GM18520 (cell line): ENCODE results near the gene AMPH.
"Not testable (repeated sequence)": the region's sequence is repeated elsewhere in the genome, so short reads cannot be mapped to it uniquely, and the experiment has no call there.

ENCODE experiments used
- ATAC-seq: cut with Tn5 transposase; IDR thresholded peaks from one replicate; pipeline ENCODE4 v1.9.1; 2021; ENCODE audit not compliant: unreplicated experiment

The AMPH gene

DNA sequence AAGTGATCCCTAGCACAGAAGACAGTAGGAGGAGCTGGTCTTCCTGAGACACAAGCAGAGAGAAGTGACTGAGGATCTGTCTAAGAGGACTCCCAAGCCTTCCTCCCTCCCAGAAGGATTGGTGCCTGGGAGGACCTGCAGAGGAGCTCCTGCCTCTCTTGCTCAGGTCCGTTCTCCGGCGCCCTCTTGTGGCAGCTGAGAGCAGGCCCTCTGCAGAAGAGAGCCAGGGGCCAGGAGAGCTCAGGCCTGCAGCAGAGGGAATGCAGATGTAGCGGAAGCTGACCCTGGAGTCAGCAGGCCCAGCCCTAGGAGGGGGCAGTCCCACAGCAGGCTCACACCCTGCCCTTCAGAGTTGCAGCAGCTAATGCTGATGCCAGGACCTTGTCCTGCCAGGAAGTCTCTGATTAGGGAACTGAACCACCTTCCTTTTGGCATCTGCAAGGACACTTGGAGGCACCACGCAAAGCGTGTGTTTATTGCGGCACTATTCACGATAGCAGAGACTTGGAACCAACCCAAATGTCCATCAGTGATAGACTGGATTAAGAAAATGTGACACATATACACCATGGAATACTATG is 276.8 kb downstream of the AMPH start:
- ATAC-seq, result not testable (repeated sequence)

DNA sequence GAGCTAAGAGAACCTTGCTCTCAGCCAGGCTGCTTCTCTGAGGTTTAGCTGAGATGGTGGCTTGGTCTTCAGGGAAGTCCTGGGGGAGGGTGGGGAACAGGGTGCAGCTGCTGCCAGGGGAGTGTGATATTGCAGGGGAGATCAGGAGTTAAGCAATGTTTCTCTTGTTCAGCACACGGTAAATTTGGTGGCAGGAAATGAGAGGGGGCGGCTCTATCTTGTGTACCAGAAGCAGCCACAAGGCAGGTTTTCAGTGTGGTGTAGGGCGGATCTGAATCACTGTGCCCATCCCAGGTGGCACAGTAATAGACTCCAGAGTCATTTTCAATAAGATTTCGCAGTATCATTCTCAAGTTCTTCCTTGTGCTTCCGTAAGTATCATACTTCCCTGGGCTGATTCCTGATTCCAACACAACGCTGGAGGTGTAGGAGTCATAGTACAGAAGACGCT is 277.7 kb downstream of the AMPH start:
- ATAC-seq, result not testable (repeated sequence)

DNA sequence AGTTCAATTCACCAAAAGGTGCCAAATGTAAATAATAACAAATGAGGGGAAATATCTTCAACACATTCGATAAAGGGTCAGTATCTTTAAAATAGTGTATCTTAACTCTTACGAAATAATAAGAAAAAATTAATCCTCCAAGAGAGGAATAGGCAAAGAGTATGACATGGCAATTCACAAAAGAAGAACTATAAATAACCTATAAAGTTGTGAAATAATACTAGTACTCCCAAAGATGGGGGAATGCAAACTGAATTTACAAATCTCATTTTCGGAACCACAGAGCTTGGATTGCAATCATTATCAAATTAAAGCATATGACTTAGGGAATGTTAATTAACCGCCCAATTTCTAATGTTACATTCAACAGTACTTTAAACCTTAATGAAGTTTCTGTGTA is 279.6 kb downstream of the AMPH start:
- ATAC-seq, result no peak

DNA sequence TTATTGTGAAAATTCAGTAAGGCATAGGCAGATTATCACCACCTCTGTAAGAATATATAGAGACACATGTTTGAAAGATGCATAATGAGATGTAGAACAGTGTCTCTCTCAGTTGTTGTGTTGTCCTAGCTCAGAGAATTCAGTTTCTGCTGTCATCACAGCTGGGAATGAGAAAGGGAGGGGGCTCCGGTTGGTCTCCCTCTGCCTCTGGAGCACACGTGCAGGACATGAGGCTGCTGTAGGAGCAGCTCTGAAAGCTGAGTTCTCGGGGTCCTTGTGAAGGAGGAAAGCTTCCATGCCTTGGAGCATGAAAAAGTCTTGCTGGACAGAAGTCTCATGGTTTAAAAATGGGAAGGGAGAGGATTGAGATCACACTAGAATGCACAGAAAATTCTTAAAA is 280.4 kb downstream of the AMPH start:
- not testable (repeated sequence) for ATAC-seq

DNA sequence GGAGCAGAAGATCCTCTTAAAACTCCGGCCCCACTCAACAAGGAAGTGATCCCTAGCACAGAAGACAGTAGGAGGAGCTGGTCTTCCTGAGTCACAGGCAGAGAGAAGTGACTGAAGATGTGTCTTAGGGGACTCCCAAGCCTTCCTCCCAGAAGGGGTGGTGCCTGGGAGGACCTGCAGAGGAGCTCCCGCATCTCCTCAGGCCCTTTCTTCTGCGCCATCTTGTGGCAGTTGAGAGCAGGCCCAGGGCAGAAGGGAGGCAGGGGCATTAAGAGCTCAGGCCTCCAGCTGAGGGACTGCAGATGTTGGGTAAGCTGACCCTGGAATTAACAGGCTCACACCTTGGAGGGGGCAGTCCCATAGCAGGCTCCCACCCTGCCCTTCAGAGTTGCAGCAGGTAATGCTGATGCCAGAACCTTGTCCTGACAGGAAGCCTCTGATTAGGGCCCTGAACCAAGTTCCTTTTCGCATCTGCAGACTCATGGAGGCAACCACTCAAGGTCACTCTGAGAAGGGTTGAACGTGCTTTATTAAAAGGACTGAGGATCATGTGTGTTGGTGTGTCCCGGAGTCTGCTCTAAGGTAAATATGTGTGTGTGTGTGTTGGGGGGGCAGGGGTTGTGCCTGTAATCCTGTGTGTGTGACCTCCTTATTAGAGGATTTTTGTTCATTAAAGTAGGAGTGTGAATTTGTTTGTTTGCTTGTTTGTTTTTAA is 281.1 kb downstream of the AMPH start:
- ATAC-seq, result peak; percentile 71

DNA sequence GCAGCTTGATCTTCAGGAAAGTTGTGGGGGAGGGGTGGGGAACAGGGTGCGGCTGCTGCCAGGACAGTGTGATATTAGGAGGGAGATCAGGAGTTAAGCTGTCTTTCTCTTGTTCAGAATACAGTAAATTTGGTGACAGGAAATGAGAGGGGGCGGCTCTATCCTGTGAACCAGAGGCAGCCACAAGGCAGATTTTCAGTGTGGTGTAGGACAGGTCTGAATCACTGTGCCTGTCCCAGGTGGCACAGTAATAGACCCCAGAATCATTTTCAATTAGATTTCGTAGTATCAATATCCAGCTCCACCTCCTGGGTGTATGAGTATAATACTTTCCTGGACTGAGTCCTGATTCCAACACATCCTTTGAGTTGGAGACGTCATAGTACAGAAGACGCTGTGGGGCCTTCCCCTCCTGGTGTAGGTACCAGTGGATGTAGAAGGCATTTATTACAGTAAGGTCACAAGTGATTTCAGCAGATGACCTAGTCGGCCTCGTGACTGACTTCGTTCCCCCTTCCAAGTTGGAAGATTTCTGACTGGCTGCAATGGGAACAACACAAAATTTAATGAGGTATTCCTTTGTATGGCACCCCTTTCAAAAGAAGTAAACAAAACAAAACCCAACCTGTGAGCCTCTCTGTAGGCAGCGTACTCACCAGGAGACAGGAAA is 281.9 kb downstream of the AMPH start:
- ATAC-seq, result not testable (repeated sequence)

DNA sequence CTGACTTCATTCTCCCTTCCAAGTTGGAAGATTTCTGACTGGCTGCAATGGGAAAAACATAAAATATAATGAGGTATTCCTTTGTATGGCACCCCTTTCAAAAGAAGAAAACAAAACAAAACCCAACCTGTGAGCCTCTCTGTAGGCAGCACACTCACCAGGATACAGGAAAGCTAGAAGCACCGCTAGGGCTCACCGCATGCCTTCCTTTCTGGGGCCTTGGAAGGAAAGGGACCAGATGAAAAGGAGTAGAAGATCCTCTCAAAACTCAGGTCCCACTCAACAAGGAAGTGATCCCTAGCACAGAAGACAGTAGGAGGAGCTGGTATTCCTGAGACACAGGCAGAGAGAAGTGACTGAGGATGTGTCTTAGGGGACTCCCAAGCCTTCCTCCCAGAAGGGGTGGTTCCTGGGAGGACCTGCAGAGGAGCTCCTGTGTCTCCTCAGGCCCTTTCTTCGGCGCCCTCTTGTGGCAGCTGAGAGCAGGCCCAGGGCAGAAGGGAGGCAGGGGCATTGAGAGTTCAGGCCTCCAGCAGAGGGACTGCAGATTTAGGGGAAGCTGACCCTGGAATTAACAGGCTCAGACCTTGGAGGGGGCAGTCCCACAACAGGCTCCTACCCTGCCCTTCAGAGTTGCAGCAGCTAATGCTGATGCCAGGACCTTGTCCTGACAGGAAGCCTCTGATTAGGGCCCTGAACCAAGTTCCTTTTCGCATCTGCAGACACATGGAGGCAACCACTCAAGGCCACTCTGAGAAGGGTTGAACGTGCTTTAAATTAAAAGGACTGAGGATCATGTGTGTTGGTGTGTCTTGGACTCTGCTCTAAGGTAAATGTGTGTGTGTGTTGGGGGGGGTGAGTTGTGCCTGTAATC is 285.6 kb downstream of the AMPH start:
- peak; percentile 41 for ATAC-seq

DNA sequence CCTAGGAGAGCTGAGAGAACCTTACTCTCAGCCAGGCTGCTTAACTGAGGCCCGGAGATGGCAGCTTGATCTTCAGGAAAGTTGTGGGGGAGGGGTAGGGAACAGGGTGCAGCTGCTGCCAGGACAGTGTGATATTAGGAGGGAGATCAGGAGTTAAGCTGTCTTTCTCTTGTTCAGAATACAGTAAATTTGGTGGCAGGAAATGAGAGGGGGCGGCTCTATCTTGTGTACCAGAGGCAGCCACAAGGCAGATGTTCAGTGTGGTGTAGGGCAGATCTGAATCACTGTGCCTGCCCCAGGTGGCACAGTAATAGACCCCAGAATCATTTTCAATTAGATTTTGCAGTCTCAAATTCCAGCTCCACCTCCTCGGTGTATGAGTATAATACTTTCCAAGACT is 286.4 kb downstream of the AMPH start:
- ATAC-seq, result peak; percentile 32

DNA sequence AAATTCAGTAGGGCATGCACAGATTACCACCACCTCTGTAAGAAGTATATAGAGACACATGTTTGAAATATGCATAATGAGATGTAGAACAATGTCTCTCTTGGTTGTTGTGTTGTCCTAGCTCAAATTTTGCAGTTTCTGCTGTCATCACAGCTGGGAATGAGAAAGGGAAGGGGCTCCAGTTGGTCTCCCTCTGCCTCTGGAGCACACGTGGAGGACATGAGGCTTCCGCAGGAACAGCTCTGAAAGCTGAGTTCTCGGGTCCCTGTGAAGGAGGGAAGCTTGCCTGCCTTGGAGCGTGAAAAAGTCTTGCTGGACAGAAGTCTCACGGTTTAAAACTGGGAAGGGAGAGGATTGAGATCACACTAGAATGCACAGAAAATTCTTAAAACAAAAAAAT is 289.0 kb downstream of the AMPH start:
- not testable (repeated sequence) for ATAC-seq

DNA sequence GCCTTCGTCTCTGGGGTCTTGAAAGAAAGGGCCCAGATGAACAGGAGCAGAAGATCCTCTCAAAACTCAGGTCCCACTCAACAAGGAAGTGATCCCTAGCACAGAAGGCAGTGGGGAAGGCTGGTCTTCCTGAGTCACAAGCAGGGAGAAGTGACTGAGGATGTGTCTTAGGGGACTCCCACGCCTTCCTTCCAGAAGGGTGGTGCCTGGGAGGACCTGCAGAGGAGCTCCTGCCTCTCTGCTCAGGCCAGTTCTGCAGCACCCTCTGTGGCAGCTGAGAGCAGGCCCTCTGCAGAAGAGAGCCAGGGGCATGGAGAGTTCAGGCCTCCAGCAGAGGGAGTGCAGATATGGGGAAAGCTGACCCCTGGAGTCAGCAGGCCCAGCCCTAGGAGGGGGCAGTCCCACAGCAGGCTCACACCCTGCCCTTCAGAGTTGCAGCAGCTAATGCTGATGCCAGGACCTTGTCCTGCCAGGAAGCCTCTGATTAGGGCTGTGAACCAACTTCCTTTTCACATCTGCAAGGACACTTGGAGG is 289.9 kb downstream of the AMPH start:
- not testable (repeated sequence) for ATAC-seq

DNA sequence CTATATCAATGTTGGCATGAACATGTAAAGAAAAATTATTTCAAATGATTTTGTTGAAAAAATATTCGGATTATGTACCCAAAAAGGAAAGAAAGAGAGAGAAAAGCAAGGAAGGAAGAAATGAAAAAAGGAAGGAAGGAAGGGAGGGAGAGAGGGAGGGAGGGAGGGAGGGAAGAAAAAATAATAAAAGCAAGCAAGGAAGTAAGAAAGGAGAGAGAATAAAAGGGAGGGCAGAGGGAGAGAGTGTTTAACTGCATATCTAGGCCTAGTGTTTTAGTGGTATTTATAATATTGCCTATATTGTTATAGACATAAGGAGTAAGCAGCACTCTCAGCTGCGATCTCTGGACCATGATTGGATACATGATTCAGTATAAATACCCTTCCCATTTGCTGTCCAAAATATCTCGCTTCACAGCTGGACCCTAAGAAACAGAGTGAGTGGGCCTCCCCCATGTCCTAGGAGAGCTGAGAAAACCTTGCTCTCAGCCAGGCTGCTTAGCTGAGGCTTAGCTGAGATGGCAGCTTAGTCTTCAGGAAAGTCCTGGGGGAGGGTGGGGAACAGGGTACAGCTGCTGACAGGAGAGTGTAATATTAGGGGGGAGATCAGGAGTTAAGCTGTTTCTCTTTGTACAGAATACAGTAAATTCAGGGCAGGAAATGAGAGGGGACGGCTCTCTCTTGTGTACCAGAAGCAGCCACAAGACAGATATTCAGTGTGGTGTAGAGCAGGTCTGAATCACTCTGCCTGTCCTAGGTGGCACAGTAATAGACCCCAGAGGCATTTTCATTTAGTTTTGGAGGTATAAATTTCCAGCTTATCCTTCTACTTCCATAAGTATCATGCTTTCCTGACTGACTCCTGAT is 291.0 kb downstream of the AMPH start:
- ATAC-seq, result no peak

DNA sequence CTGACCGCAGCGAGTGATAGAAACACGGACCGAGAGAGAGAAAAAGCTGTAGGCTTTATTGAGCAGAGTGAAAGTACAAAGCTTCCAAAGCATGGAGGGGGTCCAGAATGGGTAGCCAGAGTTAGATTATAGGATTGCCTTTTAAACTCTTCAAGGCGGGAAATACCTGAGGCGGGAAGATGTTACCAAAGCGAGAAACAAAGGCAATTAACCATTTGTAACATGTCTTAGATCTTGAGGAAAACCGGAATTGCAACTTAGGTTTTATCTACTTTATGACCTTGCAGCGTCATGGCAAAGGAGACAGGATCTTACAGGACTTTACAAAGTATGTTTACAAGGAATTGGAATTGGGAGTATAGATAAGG is 295.0 kb downstream of the AMPH start:
- not testable (repeated sequence) for ATAC-seq

DNA sequence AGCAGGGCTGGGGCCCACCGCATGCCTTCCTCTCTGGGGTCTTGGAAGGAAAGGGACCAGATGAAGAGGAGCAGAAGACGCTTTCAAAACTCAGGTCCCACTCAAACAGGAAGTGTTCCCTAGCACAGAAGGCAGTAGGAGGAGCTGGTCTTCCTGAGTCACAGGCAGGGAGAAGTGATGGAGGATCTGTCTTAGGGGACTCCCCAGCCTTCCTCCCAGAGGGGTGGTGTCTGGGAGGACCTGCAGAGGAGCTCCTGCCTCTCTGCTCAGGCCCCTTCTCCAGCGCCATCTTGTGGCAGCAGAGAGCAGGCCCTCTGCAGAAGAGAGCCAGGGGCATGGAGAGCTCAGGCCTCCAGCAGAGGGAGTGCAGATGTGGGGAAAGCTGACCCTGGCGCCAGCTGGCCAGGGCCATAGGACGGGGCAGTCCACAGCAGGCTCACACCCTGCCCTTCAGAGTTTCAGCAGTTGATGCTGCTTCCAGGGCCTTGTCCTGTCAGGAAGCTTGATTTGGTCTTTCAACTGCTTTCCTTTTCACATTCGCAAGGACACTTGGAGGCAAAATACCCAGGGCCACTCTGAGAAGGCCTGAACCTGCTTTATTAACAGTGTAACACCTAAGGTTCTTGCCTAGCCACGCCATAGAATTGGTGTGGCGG is 295.6 kb downstream of the AMPH start:
- ATAC-seq, result peak; percentile 85

DNA sequence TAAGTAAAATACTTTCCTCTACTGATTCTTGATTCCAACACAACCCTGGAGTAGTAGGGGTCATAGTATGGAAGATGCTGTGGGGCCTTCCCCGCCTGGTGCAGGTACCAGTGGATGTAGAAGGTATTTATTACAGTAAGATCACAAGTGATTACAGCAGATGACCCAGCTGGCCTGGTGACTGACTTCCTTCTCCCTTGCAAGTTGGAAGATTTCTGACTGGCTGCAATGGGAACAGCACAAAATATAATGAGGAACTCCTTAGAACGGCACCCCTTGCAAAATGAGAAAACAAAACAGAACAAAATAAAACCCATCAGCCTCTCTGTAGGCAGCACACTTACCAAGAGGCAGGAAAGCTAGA is 296.1 kb downstream of the AMPH start:
- no peak for ATAC-seq

DNA sequence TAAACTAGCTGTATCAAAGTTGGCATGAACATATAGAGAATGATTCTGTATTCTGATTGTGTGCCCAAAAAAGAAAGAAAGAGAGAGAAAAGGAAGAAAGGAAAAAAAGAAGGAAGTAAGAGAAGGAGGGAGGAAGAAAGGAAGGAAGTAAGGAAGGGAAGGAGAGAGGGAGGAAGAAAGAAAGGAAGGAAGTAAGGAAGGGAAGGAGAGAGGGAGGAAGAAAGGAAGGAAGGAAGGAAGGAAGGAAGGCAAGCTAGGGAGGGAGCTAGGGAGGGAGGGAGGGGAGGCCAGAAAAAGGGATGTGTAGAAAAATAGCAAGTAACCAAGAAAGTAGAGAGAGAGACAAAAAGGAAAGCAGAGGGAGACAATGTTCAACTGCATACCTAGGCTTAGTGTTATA is 297.0 kb downstream of the AMPH start:
- ATAC-seq, result no peak
